Astrocyte (in vitro differentiated cells and primary cell): Measurements from ENCODE around the gene AHSP.
"Not testable (repeated sequence)": the region's sequence is repeated elsewhere in the genome, so short reads cannot be mapped to it uniquely, and the experiment has no call there.

Source experiments
- EZH2 ChIP-seq: IDR thresholded peaks from 2 replicates; pipeline ENCODE4 v1.6.1; 2012; ENCODE audit warnings: mild to moderate bottlenecking, low read length, inconsistent platforms; ENCODE audit not compliant: insufficient read depth
- TF ChIP-seq, protein P1 (sequence below): IDR thresholded peaks from 2 replicates; pipeline ENCODE4 v1.5.1; 2011; ENCODE audit warnings: low read depth, mild to moderate bottlenecking, inconsistent platforms, low read length, moderate library complexity; ENCODE audit not compliant: insufficient read depth

DNA sequence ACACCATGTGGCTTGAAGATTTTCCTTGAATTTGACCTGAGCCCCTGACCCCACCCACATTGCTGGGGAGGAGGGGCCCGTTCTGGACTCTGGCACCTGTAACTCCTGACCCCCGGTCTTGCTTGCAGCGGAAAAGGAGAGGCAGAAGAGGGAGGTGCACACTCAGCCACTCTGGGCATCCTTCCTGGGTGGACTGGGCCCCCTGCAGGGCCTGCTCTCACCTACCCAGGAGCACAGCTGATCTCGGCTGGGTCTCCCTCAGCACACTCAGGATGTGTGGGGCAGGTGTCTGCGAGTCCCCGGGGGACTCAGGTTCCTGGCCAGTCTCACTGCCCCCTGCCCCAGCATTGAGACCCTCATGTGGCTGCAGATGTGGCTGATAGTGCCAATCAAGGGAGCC is 3.9 kb upstream of the AHSP start:
- TF ChIP-seq, protein P1, sequence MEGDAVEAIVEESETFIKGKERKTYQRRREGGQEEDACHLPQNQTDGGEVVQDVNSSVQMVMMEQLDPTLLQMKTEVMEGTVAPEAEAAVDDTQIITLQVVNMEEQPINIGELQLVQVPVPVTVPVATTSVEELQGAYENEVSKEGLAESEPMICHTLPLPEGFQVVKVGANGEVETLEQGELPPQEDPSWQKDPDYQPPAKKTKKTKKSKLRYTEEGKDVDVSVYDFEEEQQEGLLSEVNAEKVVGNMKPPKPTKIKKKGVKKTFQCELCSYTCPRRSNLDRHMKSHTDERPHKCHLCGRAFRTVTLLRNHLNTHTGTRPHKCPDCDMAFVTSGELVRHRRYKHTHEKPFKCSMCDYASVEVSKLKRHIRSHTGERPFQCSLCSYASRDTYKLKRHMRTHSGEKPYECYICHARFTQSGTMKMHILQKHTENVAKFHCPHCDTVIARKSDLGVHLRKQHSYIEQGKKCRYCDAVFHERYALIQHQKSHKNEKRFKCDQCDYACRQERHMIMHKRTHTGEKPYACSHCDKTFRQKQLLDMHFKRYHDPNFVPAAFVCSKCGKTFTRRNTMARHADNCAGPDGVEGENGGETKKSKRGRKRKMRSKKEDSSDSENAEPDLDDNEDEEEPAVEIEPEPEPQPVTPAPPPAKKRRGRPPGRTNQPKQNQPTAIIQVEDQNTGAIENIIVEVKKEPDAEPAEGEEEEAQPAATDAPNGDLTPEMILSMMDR = not testable (repeated sequence)
- TF ChIP-seq EZH2 = not testable (repeated sequence)
